AG09319 (cell line): Measurements from ENCODE around the gene SAMD11.
"Not testable (repeated sequence)": the region's sequence is repeated elsewhere in the genome, so short reads cannot be mapped to it uniquely, and the experiment has no call there.

Experiments used
- DNase-seq: peaks from one replicate; pipeline ENCODE4 v3.0.0-alpha.2; 2010; ENCODE audit warnings: low read depth; ENCODE audit errors: extremely low read depth
- CTCF ChIP-seq: IDR thresholded peaks from 2 replicates; pipeline ENCODE4 v1.5.1; 2011; ENCODE audit warnings: low read depth, mild to moderate bottlenecking, inconsistent platforms, low read length, moderate library complexity

The SAMD11 gene

GRCh38 chr1:890661-891060 lies 33.1 kb upstream of the SAMD11 start:
- DNase-seq, result no peak
- no peak for TF ChIP-seq CTCF

GRCh38 chr1:897226-897625 lies 26.5 kb upstream of the SAMD11 start:
- DNase-seq, result no peak
- no peak for TF ChIP-seq CTCF

- not testable (repeated sequence) for DNase-seq
Measured at GRCh38 chr1:897951-898350, 25.8 kb upstream of the SAMD11 start.

DNA sequence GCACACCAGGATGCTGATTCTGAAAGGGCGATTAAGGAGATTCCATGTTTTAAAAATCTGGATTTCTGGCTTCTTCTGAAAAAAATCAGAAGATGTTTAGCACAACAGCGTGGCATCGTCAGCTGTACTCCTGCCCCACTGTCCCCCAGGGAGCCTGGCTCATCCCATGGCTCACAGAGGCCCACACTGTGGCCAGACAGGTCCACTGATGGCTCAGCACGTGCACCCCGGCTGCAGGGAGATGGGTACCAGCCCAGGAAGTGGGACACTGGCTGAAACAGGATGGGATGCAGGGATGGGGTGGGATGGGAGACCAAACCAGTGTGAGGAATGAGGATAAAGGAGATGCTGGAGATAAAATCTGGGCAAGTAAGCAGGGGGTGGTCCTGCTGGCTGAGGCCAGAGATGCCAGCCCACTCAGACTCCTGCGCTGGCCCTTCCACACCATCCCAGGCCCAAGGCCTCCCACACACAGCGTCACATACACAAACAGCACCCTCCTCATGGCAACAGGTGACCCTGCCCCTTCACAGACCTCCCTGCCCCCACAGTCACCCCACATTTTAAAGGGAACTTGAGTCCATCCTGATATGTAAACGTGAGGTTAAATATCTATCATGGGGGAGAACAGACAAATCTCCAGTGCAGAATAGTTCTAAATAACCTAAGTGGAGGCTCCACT lies 23.9 kb upstream of the SAMD11 start:
- TF ChIP-seq CTCF, result no peak
- DNase-seq, result no peak

- TF ChIP-seq CTCF, result no peak
- no peak for DNase-seq
Measured at GRCh38 chr1:901108-901859, 22.4 kb upstream of the SAMD11 start.

DNA sequence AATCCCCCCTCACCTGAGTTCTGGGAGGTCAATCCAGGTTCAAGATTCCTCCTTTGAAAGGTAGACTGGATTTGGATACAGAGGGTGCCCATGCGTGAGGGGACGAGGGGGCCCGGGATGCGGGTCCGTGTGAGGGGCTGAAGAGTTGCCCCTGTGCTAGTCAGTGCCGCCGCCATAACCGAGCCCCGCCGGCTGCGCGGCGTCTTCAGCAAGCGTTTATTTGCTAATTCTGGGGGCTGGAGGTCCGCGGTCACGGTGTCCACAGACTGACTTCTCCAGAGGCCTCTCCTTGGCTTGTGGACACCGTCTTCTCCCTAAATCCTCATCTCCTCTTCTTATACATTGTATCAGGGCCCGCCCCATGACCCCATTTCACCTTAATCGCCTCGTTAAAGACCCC lies 20.9 kb upstream of the SAMD11 start:
- DNase-seq, result no peak
- no peak for TF ChIP-seq CTCF

DNA sequence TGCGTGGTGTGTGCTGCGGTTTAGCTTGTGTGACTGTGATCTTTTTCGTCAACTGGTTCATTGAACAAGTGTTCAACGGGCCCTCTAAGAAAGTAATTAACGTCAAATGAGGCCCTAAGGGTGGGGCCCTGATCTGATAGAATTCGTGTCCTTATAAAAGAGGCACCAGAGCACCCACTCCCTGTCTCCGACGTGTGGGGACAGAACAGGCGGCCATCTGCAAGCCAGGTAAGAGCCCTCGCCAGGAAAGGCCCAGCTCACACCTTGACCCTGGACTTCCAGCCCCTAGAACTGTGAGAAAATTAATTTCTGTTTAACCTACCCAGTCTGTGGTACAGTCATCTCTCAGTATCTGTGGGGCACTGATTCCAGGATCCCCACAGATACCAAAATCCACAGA lies 20.4 kb upstream of the SAMD11 start:
- DNase-seq, result no peak
- no peak for TF ChIP-seq CTCF

DNA sequence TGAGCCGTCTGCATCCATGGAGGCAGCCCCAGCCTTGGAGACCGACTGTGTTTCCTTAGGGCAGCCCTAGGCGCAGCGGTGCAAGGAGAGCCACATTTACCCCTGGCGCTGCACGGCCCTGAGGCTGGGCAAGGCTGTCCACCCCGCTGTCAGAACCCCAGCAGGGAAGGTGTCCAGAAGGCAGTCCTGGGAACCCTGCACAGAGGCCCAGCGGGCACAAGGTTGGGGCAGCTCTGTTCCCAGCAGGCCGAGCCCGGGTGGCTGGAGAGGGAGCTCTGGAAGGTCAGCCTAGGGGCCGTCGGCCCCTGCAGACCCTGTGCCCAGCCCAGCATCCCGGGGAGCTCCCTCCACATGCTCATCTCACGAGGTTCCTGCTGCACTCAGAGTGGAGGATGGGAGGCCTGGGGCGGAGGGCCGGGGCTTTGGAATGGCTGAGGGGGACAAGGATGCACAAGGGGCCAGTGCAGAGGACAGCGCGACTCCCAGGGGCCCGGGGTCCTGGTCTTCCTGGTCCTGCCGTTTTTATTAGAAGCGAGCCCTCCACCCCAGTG lies 19.9 kb upstream of the SAMD11 start:
- TF ChIP-seq CTCF, result no peak
- no peak for DNase-seq
